CD14-positive monocyte (primary cell): ENCODE results near the gene ANO5. TPM values are rescaled to one million over a fixed set of nuclear protein-coding genes. Genes with fewer than 3 reads are reported as not detected.

Experiments used
- DNase-seq, 3 donors: peaks; one replicate each; pipeline ENCODE4 v3.0.0-alpha.2; 2011 to 2022
- H2AFZ ChIP-seq: 2 replicates; pipeline ENCODE4 v1.6.0; 2012; ENCODE audit warnings: mild to moderate bottlenecking, low read depth, low read length, inconsistent platforms; ENCODE audit not compliant: insufficient read depth, poor library complexity, severe bottlenecking
- H3K27ac ChIP-seq, 2 donors: 1 replicate in 1 of 2; 2 replicates in 1 of 2; pipeline ENCODE4 v1.5.1; 2012 to 2013; ENCODE audit warnings: low read length in 2 of 2, control low read depth in 1 of 2, inconsistent platforms in 1 of 2, low read depth in 1 of 2, mild to moderate bottlenecking in 1 of 2
- H3K27me3 ChIP-seq, 2 donors: one replicate each; pipeline versions ENCODE4 v1.6.0 to v1.6.1; 2011 to 2013; ENCODE audit warnings: low read length in 2 of 2; ENCODE audit not compliant: control insufficient read depth in 2 of 2, insufficient read depth in 2 of 2
- H3K36me3 ChIP-seq, 2 donors: replicated peaks in 1 of 2; 1 replicate in 1 of 2; 2 replicates in 1 of 2; pipeline versions ENCODE4 v1.5.1 to v1.6.1; 2012 to 2013; ENCODE audit warnings: low read length in 2 of 2, control low read depth in 1 of 2, inconsistent platforms in 1 of 2, mild to moderate bottlenecking in 1 of 2; ENCODE audit not compliant: insufficient read depth in 2 of 2, control insufficient read depth in 1 of 2
- H3K4me1 ChIP-seq, 2 donors: 1 replicate in 1 of 2; 2 replicates in 1 of 2; pipeline versions ENCODE4 v1.5.1 to v1.6.1; 2012 to 2013; ENCODE audit warnings: low read length in 2 of 2, control low read depth in 1 of 2, inconsistent platforms in 1 of 2, mild to moderate bottlenecking in 1 of 2, moderate library complexity in 1 of 2; ENCODE audit not compliant: insufficient read depth in 2 of 2, control insufficient read depth in 1 of 2
- H3K4me2 ChIP-seq: replicated peaks from 2 replicates; pipeline ENCODE3; 2012; ENCODE audit warnings: low read length, moderate library complexity, mild to moderate bottlenecking; ENCODE audit not compliant: poor library complexity, severe bottlenecking; ENCODE audit errors: extremely low read depth
- H3K4me3 ChIP-seq, 3 experiments: fragments of 200-600 bp in 1 of 3; sonication (generic) in 1 of 3; replicated peaks in 1 of 3; 1 replicate in 2 of 3; 2 replicates in 1 of 3; pipeline ENCODE4 v1.5.1; 2011 to 2013; ENCODE audit warnings: low read length in 3 of 3, mild to moderate bottlenecking in 3 of 3, control low read depth in 2 of 3, low read depth in 2 of 3, inconsistent platforms in 1 of 3, moderate library complexity in 1 of 3
- H3K79me2 ChIP-seq: 2 replicates; pipeline ENCODE4 v1.6.0; 2012; ENCODE audit warnings: mild to moderate bottlenecking, control low read depth, inconsistent platforms, low read length, moderate library complexity; ENCODE audit not compliant: insufficient read depth
- H3K9ac ChIP-seq: 2 replicates; pipeline ENCODE4 v1.6.0; 2017; ENCODE audit warnings: low read length, mild to moderate bottlenecking; ENCODE audit not compliant: insufficient read depth, poor library complexity, severe bottlenecking
- H3K9me3 ChIP-seq, 2 donors: replicated peaks in 1 of 2; 1 replicate in 1 of 2; 2 replicates in 1 of 2; pipeline versions ENCODE4 v1.5.1 to v1.6.1; 2012 to 2013; ENCODE audit warnings: low read length in 2 of 2, control low read depth in 1 of 2; ENCODE audit not compliant: control insufficient read depth in 1 of 2, insufficient read depth in 1 of 2
- H4K20me1 ChIP-seq: 2 replicates; pipeline ENCODE4 v1.6.0; 2012; ENCODE audit warnings: mild to moderate bottlenecking, low read length, control low read depth, moderate library complexity; ENCODE audit not compliant: insufficient read depth
- H3K27ac Mint-ChIP-seq, 7 donors: one replicate each; pipeline ENCODE4 v1.8.0; 2020; ENCODE audit warnings: mild to moderate bottlenecking in 7 of 7, mixed read lengths in 7 of 7, moderate library complexity in 6 of 7, inconsistent platforms in 2 of 7
- H3K27me3 Mint-ChIP-seq, 3 donors: one replicate each; pipeline ENCODE4 v1.8.0; 2021 to 2022; ENCODE audit warnings: low read depth in 3 of 3, mild to moderate bottlenecking in 3 of 3, mixed read lengths in 3 of 3, moderate library complexity in 3 of 3, inconsistent platforms in 1 of 3
- H3K36me3 Mint-ChIP-seq, 2 donors: one replicate each; pipeline ENCODE4 v1.8.0; 2020; ENCODE audit warnings: mixed read lengths in 2 of 2, inconsistent platforms in 1 of 2, mild to moderate bottlenecking in 1 of 2
- H3K4me1 Mint-ChIP-seq: one replicate; pipeline ENCODE4 v1.8.0; 2020; ENCODE audit warnings: mild to moderate bottlenecking, mixed read lengths
- H3K4me3 Mint-ChIP-seq, 2 donors: one replicate each; pipeline ENCODE4 v1.8.0; 2020; ENCODE audit warnings: mild to moderate bottlenecking in 2 of 2, mixed read lengths in 2 of 2, moderate library complexity in 1 of 2
- H3K9me3 Mint-ChIP-seq, 7 donors: one replicate each; pipeline ENCODE4 v1.8.0; 2020 to 2022; ENCODE audit warnings: mixed read lengths in 7 of 7, mild to moderate bottlenecking in 6 of 7, moderate library complexity in 6 of 7, inconsistent platforms in 2 of 7
- CTCF ChIP-seq: fragments of 200-600 bp; IDR thresholded peaks from one replicate; pipeline ENCODE4 v1.8.0; 2022; ENCODE audit warnings: antibody characterized with exemption, mild to moderate bottlenecking
- WGBS: methylation state at CpG from one replicate; pipeline ENCODE4 v1.1.5; 2013; ENCODE audit warnings: missing lambda C conversion rate; ENCODE audit not compliant: insufficient coverage; 5-methylcytosine and 5-hydroxymethylcytosine counted together
- intact Hi-C, 2 donors: fragments of 100-400 bp; cut with micrococcal nuclease; formaldehyde crosslinking; loops; one replicate each; pipeline versions ENCODE4 v1.15.0 to v1.15.1; 2023
- polyA plus RNA-seq, 3 donors: library from polyadenylated mRNA; depleted of rRNA in 1 of 3; unstranded in 2 of 3; stranded (reverse) in 1 of 3; fragments of 300-500 nt in 2 of 3; fragments of >200 nt in 1 of 3; fragmentation: Illumina TruSeq in 2 of 3; gene quantifications; 1 replicate in 2 of 3; 2 replicates in 1 of 3; pipeline ENCODE4 v1.2.3, GENCODE V29; 2012 to 2021

The ANO5 gene
- polyA plus RNA-seq, 3 donors = 1.0 to 1.4 (median 1.1) TPM

DNA sequence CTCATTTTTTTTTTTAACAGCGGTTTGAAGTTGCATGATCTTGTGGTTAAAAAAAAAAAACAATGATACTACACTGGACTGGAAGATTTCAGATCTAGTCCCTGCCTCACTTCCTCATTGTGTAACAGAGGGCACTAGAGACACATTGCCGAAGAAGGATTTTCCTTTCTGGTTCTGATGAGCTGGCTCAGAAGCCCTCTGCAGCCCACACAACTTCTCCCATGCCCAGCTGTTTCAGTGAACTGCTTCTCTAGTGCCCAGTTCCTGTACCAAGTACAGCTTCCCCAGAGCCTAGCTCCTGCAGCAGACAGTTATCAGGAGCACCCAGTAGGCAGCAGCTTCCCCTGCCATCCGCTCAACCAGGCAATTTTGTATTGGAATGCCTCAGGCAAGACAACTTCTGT, 29.5 kb upstream of the ANO5 start:
- Histone ChIP-seq H3K9me3 (no peaks in the 10 kb centered on the region), H3K36me3 (no peaks in the 10 kb centered on the region), H3K9ac (no peak overlapping the region), H3K27me3 (no peaks in the 10 kb centered on the region), H4K20me1 (no peaks in the 10 kb centered on the region), H3K27ac (peak overlapping the region; percentile 34 to 73), H2AFZ (peak overlapping the region; percentile 4), H3K4me3 (peak overlapping the region in 1 of 3 experiments; percentile 58), H3K4me1 (peaks cover 32 to 43% of the 10 kb centered on the region in 2 donors), H3K79me2 (no peaks in the 10 kb centered on the region), H3K4me2 (peak overlapping the region; percentile 65)
- peaks cover 34% of the 10 kb centered on the region for H3K4me1 Mint-ChIP-seq
- no peaks in the 10 kb centered on the region for H3K36me3 Mint-ChIP-seq
- DNase-seq = peak; percentile 79 to 90 (median 88)
- peak overlapping the region; percentile 79 to 92 (median 90) for H3K27ac Mint-ChIP-seq
- H3K9me3 Mint-ChIP-seq = no peaks in the 10 kb centered on the region
- TF ChIP-seq CTCF = no peak
- peak overlapping the region; percentile 1 to 68 for H3K4me3 Mint-ChIP-seq
- intact Hi-C loops = no loop called here
- 0% methylated on average over 1 of the region's 3 CpGs for WGBS
- H3K27me3 Mint-ChIP-seq = peaks cover 0 to 3% (median 0%) of the 10 kb centered on the region in 3 donors

DNA sequence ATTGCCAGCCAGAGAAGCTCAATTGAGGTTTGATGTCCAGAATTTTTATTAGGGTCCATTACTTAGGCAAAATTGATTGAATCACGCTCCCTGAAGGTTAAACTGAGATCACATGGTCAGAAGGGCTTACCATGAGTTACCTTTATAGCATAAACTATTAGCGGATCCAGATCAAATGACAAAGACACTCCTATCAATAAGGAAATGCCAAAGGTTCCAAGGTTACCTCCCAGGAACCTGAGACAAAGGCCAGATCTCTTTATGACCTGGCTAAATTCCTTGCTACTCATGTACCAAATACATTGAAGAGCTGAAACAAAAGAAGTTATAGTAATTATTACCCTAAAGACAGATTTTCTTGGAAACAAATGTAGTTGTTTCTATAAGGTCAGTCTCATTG, 27.8 kb upstream of the ANO5 start:
- Histone ChIP-seq H3K4me1 (peaks cover 36 to 48% of the 10 kb centered on the region in 2 donors), H3K4me2 (no peak overlapping the region), H3K27ac (no peak overlapping the region), H2AFZ (no peak overlapping the region), H4K20me1 (no peaks in the 10 kb centered on the region), H3K79me2 (no peaks in the 10 kb centered on the region), H3K4me3 (no peak overlapping the region), H3K9me3 (no peaks in the 10 kb centered on the region), H3K27me3 (no peaks in the 10 kb centered on the region), H3K9ac (no peak overlapping the region), H3K36me3 (no peaks in the 10 kb centered on the region)
- no peak overlapping the region for H3K4me3 Mint-ChIP-seq
- no peak for DNase-seq
- H3K27me3 Mint-ChIP-seq = peaks cover 0 to 5% (median 0%) of the 10 kb centered on the region in 3 donors
- H3K27ac Mint-ChIP-seq = no peak overlapping the region
- peaks cover 40% of the 10 kb centered on the region for H3K4me1 Mint-ChIP-seq
- no peak for TF ChIP-seq CTCF
- intact Hi-C loops = no loop called here
- WGBS = 100% methylated on average over 2 of the region's 2 CpGs
- no peaks in the 10 kb centered on the region for H3K9me3 Mint-ChIP-seq
- H3K36me3 Mint-ChIP-seq = no peaks in the 10 kb centered on the region
